Suprapubic skin (tissue), 4 donors: Measurements from ENCODE around the gene RBP5. TPM values are rescaled to one million over a fixed set of nuclear protein-coding genes. Genes with fewer than 3 reads are reported as not detected.
A peak's percentile ranks its signal among the peaks of the same experiment; 100 is the strongest.

Experiments used
- DNase-seq, 2 donors: peaks; one replicate each; pipeline ENCODE4 v3.0.0-alpha.2; 2019; ENCODE audit warnings: low spot score in 2 of 2
- H3K27ac ChIP-seq: fragments of 200-600 bp; sonication (generic); one replicate; pipeline ENCODE4 v1.5.1; 2019
- H3K27me3 ChIP-seq: fragments of 200-600 bp; sonication (generic); one replicate; pipeline ENCODE4 v1.5.1; 2019
- H3K36me3 ChIP-seq: fragments of 200-600 bp; sonication (generic); one replicate; pipeline ENCODE4 v1.5.1; 2019
- H3K4me1 ChIP-seq: fragments of 200-600 bp; sonication (generic); one replicate; pipeline ENCODE4 v1.5.1; 2019
- H3K4me3 ChIP-seq: fragments of 200-600 bp; sonication (generic); one replicate; pipeline ENCODE4 v1.5.1; 2019; ENCODE audit warnings: mild to moderate bottlenecking
- H3K9me3 ChIP-seq: fragments of 200-600 bp; sonication (generic); one replicate; pipeline ENCODE4 v1.5.1; 2019
- EP300 ChIP-seq: sonication (generic); formaldehyde crosslinking; IDR thresholded peaks from one replicate; pipeline ENCODE4 v1.6.1; 2017; ENCODE audit warnings: antibody characterized with exemption
- POLR2A ChIP-seq, 2 donors: fragments of 450-650 bp; IDR thresholded peaks; one replicate each; pipeline ENCODE4 v1.6.1; 2017; ENCODE audit warnings: antibody characterized with exemption in 2 of 2, mild to moderate bottlenecking in 2 of 2, moderate library complexity in 2 of 2
- POLR2AphosphoS5 ChIP-seq, 3 donors: sonication (generic); formaldehyde crosslinking; IDR thresholded peaks; one replicate each; pipeline ENCODE4 v1.6.1; 2017; ENCODE audit warnings: antibody characterized with exemption in 3 of 3
- WGBS: methylation state at CpG from one replicate; pipeline ENCODE4 v1.1.5; 2018; 5-methylcytosine and 5-hydroxymethylcytosine counted together
- total RNA-seq, 4 donors: library from RNA; depleted of rRNA; stranded (reverse); fragments of >200 nt; gene quantifications; one replicate each; pipeline ENCODE4 v1.1.0, GENCODE V29; 2016
- TF ChIP-seq, protein P1 (sequence below), 2 donors: fragments of 200-600 bp in 1 of 2; fragments of 450-650 bp in 1 of 2; sonication (generic) in 1 of 2; IDR thresholded peaks; one replicate each; pipeline ENCODE4 v1.5.1; 2016 to 2019; ENCODE audit warnings: antibody characterized with exemption in 2 of 2, mild to moderate bottlenecking in 1 of 2, moderate library complexity in 1 of 2

RBP5 gene
- total RNA-seq, 4 donors from 2014 or later: 0.98 to 2.1 TPM; not detected in 2

DNA sequence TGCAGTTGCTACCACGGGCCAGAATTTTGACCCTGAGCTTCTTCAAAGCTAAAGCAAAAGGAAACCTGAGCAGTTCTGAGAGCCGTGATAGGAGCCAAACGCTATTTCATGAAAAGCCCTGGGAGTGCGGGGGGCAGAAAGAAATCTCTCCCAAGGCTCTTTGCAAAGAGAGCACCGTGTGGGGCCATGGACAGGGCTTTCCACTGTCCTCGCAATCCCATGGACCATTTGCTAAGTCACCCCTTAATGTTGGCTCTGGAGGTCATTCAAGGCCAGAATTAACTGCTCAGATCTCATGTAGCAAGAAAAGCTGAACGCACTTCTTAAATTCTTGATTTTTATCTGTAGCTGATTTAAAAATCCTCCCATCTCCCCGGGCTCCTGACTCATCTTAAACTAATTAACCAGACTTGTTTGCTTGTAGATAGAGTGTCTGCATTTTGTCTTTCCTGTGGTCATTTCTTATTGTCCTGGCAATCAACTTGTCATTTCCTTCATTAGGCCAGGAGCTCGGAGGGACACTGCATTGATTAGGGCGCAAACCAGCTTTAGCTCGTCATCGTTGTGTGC, 26.3 kb upstream of the RBP5 start:
- H3K27ac ChIP-seq: peak overlapping the region; percentile 74
- TF ChIP-seq POLR2A (IDR thresholded peaks at IDR 0.05) (no peak), EP300 (no peak)
- TF ChIP-seq, protein P1, sequence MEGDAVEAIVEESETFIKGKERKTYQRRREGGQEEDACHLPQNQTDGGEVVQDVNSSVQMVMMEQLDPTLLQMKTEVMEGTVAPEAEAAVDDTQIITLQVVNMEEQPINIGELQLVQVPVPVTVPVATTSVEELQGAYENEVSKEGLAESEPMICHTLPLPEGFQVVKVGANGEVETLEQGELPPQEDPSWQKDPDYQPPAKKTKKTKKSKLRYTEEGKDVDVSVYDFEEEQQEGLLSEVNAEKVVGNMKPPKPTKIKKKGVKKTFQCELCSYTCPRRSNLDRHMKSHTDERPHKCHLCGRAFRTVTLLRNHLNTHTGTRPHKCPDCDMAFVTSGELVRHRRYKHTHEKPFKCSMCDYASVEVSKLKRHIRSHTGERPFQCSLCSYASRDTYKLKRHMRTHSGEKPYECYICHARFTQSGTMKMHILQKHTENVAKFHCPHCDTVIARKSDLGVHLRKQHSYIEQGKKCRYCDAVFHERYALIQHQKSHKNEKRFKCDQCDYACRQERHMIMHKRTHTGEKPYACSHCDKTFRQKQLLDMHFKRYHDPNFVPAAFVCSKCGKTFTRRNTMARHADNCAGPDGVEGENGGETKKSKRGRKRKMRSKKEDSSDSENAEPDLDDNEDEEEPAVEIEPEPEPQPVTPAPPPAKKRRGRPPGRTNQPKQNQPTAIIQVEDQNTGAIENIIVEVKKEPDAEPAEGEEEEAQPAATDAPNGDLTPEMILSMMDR (IDR thresholded peaks at IDR 0.05): no peak
- DNase-seq: no peak
- WGBS: 65% methylated on average over 8 of the region's 12 CpGs
- H3K9me3 ChIP-seq: no peaks in the 10 kb centered on the region
- H3K4me1 ChIP-seq: peaks cover 45% of the 10 kb centered on the region
- H3K36me3 ChIP-seq: peaks cover 24% of the 10 kb centered on the region
- no peak overlapping the region for H3K4me3 ChIP-seq
- no peaks in the 10 kb centered on the region for H3K27me3 ChIP-seq

DNA sequence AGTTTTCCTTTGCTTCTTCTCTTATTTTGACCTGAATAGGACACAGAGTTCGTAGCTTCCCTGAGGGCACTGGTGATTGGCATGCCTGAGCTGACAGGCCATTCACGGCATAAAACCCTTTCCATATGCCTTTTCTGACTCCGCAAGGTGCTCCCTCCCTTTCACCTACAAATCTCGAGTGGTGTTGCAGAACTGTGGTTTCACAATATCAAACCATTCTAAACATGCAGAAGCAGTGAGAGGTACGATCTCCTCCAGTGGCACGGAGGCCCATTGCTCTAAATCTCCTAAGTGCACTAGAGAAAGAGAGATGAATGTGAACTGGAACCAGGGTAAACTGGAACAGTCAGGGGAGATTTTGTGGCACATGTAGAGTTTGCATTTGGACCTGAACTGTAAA, 25.4 kb upstream of the RBP5 start:
- no peak overlapping the region for H3K4me3 ChIP-seq
- TF ChIP-seq POLR2AphosphoS5 (IDR thresholded peaks at IDR 0.05) (no peak), EP300 (no peak), POLR2A (IDR thresholded peaks at IDR 0.05) (no peak)
- TF ChIP-seq, protein P1 (IDR thresholded peaks at IDR 0.05): no peak

DNA sequence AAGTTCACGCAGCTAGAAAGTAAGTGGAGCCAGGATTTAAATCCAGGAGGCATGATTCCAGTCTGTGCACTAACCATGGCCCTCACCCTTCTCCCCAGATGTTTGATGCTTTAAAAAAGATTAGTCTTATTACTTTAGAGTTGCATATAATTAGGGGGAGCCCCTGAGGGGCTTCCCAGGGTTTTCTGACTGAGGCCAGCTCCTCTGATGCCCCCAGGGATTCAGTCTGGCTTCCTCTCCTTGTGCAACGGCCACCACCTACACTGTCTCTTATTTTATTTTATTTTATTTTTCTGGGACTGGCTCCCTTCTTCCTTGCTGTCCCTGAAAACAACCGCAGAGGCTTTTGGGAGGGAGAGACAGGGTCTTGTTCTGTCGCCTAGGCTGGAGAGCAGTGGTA, 24.1 kb upstream of the RBP5 start:
- no peak overlapping the region for H3K4me3 ChIP-seq
- no peak for TF ChIP-seq POLR2AphosphoS5 (IDR thresholded peaks at IDR 0.05)
- TF ChIP-seq, protein P1 (IDR thresholded peaks at IDR 0.05): no peak
- no peak for TF ChIP-seq EP300
- no peak for TF ChIP-seq POLR2A (IDR thresholded peaks at IDR 0.05)
- H3K27ac ChIP-seq: no peak overlapping the region
- no peaks in the 10 kb centered on the region for H3K27me3 ChIP-seq
- no peaks in the 10 kb centered on the region for H3K9me3 ChIP-seq
- peaks cover 38% of the 10 kb centered on the region for H3K4me1 ChIP-seq
- 93% methylated on average over 4 of the region's 4 CpGs for WGBS
- peaks cover 37% of the 10 kb centered on the region for H3K36me3 ChIP-seq
- DNase-seq: no peak

More for the DNA sequence above, 25.4 kb upstream of the RBP5 start:
- Histone ChIP-seq H3K9me3 (no peaks in the 10 kb centered on the region), H3K4me1 (peaks cover 42% of the 10 kb centered on the region), H3K36me3 (peaks cover 31% of the 10 kb centered on the region), H3K27me3 (no peaks in the 10 kb centered on the region), H3K27ac (no peak overlapping the region)
- DNase-seq: no peak
- WGBS: 74% methylated on average over 6 of the region's 6 CpGs

DNA sequence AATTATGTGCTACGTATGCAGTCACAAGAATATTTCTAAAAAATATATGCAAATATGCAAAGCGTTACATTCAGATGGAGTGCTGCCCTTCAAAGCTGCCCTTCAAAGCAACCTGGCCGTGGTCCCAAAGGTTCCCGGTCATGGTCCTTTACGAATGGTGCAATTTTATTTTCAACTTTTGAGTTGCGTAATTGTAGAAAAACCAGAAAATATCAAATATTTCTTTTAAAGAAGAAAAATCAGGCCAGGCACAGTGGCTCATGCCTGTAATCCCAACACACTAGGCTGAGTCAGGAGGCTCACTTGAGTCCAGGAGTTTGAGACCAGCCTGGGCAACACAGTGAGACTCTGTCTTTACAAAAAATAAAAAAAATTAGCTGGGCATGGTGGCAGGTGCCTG, 22.8 kb upstream of the RBP5 start:
- no peaks in the 10 kb centered on the region for H3K27me3 ChIP-seq
- peaks cover 29% of the 10 kb centered on the region for H3K4me1 ChIP-seq
- H3K27ac ChIP-seq: no peak overlapping the region
- peaks cover 43% of the 10 kb centered on the region for H3K36me3 ChIP-seq
- TF ChIP-seq EP300: no peak
- TF ChIP-seq POLR2A (IDR thresholded peaks at IDR 0.05): no peak
- TF ChIP-seq, protein P1 (IDR thresholded peaks at IDR 0.05): no peak
- TF ChIP-seq POLR2AphosphoS5 (IDR thresholded peaks at IDR 0.05): no peak
- DNase-seq: no peak
- H3K9me3 ChIP-seq: no peaks in the 10 kb centered on the region
- no peak overlapping the region for H3K4me3 ChIP-seq
- 88% methylated on average over 6 of the region's 6 CpGs for WGBS

DNA sequence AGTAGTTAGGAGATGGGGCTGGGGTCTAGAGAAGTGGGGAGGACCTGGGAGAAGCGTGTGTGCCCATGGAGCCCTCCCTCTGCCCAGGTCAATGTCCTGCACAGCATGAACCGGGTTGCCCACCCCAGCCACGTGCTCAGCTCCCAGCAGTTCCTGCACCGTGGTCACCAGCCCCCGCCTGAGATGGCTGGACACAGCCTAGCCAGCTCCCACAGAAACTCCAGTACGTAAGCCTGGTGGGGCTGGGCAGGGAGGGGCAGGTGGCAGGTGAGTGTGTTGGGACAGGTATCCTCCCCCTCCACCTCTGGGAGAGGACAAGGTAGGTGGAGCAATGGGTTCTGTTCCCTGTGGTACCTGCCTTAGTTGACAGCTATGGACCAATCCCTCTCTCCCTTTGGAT, 22.2 kb upstream of the RBP5 start:
- TF ChIP-seq, protein P1 (IDR thresholded peaks at IDR 0.05): no peak
- TF ChIP-seq POLR2AphosphoS5 (IDR thresholded peaks at IDR 0.05): no peak
- no peak for TF ChIP-seq EP300
- TF ChIP-seq POLR2A (IDR thresholded peaks at IDR 0.05): no peak
- Histone ChIP-seq H3K9me3 (no peaks in the 10 kb centered on the region), H3K27me3 (no peaks in the 10 kb centered on the region), H3K27ac (no peak overlapping the region), H3K4me3 (no peak overlapping the region), H3K4me1 (peaks cover 22% of the 10 kb centered on the region), H3K36me3 (peaks cover 42% of the 10 kb centered on the region)
- 85% methylated on average over 6 of the region's 6 CpGs for WGBS
- no peak for DNase-seq
